NCI-H345 treated with DMSO at 0.1 percent for 48 hours (cell line): ENCODE measurements around the gene MEGF11.

Source experiments
- DNase-seq: peaks from one replicate; lab custom pipeline; 2025; ENCODE audit not compliant: unreplicated experiment; lab: John Stamatoyannopoulos, UW

MEGF11 gene

DNA sequence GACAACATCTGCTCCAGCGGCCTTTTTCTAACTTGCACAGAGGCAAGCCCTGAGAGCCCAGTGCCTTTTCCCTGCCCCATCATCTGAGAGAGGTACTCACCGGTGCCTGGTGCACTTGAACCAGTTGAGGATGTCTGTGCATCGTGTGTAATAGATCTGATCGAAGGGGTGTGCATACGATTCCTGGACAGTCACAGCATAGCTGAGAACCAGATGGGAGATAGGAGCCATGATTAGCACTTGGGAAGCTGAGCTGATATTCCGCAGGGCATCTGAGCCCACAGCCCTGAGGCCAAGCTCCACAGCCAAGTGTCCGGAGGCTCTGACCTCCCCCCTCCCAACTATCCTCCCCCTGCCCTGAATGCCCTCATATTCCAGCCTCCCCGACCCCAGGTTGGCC is 129.8 kb downstream of the MEGF11 start:
- DNase-seq, result no peak

DNA sequence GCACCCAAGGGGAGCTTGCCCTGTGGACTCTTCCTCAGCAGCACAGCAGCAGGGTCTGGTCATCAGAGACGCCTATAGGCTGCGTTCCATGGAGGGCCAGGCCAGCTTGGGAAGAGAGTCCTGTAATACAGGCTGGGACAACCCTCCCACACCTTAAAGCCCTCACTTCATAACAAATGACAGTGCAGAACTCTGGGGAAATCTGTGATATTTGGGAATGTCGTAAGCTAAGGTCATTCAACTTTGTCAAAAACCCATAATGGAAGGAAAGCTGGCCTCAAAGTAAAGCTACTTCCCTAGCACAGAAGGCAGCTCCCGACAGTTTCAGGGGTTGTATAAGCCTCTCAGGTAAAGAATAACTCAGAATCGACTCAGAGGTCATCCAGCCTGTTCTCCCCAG is 133.1 kb downstream of the MEGF11 start:
- no peak for DNase-seq

DNA sequence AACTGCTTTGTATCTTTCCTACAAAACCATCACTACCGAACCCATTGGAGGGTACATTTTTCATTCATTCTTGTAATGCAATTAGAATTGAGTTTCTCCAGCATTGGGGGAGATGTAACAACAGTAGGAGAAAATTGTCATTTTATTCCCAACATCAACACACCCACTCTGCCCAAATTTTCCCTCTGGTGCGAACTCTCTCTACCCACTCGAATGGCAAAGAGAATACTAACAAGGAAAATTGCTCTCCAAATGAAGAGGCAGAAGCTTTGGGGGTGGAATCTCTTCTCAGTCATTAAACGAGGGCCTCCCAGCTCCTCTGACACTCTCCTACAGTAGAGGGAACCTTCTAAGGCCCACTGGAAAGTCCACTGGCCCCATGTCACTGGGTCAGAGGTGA is 135.7 kb downstream of the MEGF11 start:
- DNase-seq, result no peak

DNA sequence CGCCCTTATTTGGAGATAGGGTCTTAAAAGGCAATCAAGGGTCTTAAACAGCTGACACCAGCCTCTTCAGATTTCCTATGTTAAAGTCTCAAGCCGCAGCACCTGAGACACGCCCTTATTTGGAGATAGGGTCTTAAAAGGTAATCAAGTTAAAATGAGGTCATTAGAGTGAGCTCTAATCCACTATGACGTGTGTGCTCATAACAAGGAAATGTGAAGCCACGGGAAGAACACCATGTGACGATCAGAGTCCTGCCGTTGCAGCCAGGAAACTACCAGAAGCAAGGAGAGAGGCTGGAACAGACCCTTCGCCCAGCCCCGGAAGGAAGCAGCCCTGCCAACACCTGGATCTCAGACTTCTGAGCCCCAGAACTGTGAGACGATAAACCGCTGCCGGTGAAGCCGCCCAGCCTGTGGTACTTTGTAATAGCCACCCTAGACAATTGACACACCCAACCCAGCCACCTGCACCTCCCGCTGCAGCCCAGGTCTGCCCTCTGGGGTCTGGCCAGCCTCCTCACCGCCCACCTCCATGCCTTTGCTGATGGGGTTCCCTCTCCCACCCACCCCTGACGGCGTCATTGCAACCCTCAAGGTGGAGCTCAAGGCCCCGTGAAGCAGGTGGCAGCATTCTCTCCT is 137.9 kb downstream of the MEGF11 start:
- no peak for DNase-seq

DNA sequence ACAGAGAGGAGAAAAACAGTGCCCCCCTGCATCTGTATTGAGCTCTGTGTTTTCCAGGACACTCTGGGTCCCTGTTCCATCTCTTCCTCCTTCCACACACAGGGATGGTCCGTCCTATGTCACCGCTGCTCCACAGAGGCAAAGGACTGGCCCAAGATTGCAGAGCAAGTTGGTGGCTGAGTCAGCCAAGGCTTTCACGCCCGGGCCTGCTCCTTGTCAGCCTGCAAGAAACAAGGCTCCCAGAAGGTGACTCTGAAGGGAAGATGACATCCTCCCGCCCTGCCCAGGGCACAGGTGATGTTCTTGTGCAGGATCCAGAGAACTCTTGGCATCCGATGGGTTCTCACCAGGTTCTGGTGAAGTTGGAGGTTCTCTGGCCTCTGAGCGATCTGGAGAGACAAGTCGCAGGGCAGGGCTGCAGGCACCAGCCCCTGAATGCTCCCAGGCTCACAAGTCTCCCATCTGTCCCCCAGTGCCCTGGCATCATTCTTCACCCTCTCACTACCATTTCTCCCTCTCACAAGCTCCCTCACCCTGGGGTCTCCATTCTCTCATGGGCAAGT is 138.6 kb downstream of the MEGF11 start:
- DNase-seq, result no peak

DNA sequence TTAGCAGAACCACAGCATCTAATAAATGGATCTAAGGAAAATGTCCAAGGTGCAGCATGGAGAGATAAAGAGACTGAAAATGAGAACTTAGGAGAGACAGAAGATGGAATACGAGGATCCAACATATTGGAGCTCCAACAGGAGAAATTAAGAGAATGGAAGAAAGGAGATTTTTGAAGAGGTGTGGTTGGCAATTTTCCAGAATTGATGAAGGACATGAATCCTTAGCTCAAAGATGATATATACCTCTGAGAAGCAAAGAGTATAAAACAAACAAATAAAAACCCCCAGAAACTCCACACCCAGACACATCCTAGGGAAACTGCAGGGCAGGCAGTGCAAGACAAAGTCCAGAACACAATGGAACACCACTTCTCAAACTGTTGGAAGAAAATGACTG is 141.2 kb downstream of the MEGF11 start:
- DNase-seq, result no peak

DNA sequence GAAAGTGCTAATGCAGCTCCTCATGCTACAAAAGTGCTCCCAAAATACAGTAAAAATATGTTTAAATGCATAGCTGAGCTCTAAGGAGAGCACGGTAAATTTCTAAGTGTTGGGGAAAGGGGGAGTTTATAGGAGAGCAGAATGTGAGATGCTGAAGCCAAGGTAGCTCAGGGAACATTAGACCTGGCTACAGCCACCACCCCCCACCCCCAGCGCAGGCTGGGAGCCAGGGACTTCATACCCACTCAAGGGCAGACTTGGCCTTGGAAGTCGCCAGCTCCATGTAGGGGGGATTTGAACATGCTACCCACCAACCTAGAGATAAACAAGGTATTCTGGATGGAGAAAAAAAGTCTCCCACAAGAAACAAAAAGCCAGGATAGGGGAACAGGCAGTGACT is 142.2 kb downstream of the MEGF11 start:
- DNase-seq, result no peak

DNA sequence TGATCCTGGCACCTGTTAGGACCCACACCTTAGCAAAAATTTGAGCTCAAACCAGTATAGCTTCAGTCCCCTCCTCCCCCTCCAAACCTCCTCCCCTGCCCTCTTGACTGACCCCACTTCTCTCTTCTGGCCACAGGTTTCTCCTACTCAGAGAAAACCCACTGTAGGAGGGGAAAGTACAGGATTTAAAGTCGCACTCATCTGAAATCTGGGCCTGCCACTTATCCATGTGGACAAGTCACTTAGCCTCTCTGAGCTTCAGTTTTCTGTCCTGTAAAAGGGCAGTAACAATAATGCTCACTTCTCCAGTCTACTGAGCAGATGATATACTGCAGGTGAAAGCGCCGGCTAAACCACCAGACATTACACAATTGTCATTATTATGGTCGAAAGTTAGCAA is 142.7 kb downstream of the MEGF11 start:
- no peak for DNase-seq

DNA sequence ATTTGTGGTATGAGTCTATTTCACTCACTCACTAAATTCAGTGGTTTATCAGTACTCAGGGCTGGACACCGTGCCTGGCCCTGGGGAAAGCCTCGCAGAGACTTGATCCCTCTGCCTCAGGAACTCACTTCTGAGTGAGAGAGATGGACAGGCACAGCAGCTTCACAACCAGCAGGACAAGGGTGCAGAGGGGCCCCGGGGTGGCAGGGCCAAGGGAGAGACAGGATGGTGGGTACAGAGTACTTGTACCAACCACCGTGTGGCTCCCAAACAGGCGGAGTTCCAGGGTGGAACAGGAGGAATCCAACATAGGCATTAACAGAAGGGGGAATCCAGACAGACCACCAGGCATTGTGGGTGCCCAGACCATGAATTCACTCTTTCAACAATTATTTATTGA is 143.7 kb downstream of the MEGF11 start:
- no peak for DNase-seq

DNA sequence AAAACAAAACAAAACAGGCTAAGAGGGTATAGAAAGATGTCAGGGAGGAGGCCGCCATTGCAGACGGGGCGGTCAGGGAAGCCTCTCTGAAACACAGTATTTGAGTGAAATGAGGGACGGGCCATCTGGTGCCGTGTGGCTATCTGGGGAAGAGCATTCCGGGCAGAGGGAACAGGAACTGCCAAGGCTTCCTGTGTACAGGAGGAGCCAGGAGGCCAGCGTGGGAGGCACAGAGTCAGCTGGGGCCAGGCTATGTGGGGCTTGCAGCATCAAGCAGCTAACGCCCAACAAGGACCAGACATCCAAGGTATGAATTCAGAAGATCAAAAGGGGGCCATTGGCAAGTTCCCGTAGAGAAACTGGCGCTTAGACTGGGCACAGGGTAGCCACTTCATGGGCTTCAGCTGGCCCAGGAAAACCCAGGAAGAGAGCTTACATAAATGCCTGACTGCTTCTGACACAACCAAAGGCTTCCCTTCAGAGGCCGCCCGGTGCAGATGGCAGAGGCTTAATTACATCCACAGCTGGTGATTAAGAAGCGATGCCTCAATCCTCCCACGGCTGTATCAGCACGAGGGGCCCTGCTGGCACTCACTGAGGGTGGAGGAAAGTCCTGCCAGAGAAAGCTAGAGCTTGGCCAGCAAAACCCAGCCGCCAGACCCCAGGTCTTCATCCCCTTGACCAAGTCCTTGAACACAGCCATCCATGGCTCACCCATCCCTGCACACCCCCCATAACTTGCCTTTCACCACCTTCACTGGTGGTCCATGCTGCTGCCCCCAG is 144.9 kb downstream of the MEGF11 start:
- DNase-seq, result no peak

DNA sequence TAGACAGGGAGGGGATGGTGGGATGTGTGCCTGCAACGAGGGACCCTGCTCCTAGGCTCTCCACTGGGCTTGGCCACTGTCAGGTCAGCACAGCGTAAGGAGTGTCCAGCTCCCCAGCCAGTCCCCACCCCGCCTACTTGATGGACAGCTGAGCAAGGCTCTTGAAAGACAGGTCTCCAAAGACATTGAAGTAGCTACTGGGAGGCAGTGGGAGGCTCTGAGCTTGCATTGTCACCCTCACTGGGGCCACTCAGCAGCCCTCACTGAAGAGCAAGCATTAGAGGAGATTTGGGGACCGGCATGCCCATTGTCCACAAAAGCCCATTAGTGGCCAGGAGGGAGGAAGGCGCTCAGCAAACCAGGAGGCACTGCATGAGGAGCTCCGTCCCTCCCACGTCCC is 146.5 kb downstream of the MEGF11 start:
- no peak for DNase-seq

DNA sequence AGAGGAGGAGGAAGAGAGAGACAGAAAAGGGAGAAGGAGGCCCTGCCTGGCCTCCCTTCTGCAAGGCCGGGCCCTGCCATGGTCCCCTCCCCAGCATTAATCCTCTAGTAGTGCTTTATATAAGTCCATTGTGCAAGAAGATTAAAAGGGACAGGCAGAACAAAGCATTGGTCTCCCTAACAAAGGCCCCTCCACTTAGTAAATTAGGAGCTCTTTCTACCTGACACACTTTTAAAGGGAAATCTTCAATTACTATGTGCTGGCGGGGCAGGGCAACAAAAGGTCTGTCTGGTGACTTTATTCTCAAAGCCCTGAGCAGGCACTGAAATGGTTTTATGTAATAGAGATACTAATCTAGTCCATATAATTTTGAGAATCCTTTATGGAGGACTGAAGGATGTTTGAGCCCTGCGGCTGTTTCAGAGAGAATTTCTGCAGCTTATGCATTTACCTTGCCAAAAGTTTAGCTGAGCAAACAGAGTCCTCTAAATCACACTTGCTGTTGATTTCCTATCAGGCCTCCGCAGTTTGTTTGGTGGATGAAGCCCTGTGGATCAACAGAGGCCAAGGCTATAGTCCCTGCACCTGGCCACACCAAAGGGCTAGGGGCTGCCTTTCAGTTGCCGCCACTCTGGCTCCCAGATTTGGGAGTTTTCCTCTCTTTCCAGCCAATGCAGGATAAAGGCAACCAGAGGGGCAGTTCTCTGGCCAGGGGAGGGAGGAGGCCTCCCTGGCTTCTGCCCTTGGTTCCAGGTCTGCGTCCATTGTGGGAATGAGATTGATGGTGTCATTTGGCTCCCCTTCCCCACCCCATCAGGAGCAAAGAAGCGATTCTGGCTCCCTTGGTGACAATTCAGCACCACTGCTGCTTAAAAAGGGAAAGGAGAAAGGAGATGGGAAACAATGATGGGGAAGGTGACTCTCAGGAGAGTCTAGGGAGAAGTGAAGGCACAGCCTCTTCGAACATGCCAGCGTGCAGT is 148.0 kb downstream of the MEGF11 start:
- no peak for DNase-seq

DNA sequence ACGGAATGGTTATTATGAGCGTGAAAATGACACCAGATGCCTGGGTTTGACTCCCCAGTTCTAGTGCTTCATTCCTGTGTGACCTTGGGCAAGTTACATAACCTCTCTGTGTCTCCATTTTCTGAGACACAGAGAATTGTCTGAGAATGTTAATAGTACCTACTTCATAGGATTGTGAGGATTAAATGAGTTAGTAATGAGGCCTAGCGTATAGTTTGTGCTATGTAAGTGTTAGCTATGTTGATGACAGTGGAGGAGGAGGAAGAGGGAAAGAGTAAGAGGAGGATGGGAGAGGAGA is 150.3 kb downstream of the MEGF11 start:
- no peak for DNase-seq

DNA sequence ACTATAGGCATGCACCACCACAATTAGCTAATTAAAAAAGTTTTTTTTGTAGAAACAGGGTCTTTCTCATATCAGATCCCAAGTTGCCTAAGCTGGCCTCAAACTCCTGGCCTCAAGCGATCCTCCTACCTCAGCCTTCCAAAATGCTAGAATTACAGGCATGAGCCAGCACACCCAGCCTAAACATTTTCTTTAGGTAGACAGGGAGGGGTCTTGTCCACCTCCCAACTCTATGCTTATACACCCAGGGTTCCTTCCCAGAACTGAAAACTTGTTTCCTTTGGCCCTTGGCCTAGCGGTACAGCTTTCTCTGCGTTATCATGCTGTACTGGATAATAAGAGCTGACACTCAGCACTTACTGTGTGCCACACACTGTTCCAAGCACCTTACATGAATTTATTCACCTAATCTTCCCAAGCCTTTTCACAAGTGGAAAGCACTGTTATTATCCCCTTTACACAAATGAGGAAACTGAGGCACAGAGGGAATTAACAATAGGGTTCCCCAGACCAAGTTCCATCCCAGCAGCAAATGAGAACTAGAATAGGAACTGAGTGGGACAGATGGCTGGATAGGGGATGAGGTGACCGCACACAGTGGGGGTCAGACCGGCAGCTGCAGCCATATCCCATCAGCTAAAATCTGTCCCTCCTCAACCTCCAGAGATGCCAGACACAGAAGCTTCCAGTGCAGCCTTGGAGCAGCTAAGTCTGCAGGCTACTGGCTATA is 150.8 kb downstream of the MEGF11 start:
- DNase-seq, result no peak

DNA sequence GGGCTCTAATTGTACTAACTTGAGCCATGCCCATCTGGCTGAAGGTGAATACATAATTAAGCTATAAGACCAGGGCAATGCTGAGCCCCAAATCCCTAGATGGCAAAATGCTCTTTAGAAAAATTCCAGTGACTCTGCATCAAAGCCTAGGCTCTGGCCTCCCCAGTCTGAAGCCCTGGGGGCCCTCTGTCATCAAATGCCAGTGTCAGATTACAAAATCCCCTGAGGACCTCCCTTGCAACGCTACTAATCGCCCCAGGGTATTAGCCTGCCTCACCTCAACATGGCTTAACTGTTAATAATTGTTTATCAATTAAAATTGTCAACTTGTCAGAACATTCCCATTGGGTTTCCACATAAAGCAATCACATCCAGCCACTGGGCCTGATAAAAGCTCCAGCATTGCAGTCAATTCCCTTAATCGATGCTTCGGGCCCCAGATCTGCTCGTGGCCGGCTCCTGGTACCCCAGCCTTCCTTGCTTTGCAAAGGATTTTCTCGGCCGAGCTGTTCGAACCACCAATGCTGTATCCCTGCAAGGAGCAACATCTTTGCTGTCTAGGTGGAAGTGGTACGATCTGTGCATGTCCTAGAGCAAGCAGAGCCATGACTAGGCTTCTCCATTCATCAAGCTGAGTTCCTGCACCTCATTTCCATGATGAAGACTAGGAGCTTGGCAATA is 151.7 kb downstream of the MEGF11 start:
- no peak for DNase-seq

DNA sequence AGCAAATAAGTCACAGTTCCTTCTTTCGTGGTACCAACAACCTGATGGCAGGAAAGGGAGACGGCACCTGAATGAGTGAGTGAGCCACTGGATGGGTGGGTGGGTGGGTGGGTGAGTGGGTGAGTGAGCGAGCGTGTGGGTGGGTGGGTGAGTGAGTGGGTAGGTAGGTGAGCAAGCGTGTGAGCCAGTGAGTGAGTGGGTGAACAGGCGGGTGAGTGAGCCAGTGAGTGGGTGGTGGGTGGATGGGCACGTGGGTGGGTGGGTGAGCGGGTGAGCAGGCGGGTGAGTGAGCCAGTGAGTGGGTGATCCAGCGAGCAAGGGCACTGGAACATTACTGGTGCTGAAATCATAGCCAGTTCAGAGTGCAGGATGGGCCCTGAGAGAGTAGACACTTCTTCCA is 152.8 kb downstream of the MEGF11 start:
- DNase-seq, result no peak

DNA sequence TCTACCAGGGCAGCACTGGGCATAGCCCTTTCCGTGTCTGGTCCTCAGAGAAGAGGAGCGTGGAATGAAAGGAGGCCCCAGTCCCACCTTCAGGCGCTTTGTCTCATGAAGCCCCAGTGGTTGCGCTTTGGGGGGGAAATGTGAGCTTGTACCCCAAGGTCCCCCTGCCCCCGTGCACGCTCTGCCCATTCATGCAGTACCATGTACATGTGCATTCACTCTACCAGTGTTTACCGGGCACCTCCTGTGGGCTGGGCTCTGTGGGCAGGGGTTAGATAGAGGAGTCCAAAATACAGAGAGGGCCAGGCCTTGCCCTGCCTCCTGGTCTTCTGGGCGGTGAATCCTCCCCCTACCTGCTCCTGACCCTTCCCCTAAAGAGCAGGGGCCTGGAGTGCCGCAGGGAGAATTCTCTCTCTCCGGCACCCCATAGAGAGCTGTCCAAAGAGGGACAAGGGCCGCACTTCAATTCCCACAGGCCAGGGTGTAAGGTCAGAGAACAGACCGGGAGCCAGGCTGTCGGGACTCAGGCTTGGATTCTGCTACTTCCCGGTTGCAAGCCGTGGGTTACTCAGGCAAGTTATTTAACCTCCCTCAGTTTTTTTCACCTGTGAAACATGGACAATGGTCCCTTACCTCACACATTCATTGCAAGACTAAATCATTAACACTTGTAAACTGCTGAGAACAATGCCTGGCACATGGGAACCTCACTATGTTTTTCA is 153.4 kb downstream of the MEGF11 start:
- DNase-seq, result no peak

DNA sequence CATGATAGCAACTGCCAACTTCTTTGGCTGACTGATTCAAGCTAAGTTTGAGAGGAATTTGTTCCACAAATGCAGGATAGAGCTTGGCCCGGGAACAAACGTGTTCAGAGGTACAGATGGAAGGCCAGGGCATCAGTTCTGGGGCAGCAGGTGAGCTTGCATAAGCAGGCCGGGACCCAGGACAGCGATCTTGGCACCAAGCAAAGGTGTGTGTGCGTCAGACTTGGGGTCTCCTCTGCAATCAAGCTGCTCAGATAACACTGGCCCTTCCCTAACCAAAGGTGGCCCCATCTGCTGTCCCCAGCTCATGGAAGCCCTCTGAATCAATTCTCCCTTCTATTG is 155.6 kb downstream of the MEGF11 start:
- no peak for DNase-seq

DNA sequence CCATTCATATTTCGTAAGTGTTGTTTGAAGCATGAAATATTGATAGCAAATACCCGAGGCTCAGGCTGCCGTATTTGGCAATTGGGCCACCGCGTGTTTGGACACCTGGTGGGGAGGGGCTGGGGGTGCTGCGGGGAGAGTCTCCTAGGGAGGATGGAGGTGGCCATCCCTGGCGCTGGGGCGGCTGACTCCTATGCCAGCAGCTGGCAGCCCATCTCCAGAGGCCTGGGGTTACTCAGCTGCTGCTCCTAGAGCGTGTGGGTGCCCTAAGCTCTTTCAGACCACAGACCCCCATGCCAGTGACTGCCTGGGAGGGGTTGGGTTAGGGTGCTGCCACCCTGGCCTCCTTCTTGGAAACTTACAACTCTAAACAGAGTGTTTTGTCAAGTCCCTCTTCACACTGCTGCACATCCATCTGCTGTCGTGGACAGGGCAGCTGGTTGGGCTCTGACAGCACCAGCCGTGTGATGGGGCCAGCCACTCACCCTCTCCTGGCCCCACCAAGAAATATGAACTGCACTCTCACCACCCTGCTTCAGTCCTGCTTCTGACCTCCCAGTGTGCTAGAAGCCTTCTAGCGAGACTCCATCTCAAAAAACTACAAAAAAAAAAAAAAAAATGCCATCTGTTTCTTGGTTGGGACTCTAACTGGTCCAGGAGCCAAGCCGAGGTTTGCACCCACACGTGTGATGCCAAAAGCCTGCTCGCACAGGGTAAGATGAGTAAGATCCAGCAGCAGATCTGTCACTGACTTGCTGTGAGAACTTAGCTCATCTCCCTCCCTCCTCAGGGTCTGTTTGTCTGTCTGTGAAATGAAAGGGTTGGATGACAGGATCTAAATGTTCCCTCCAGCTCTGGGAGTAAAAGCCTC is 156.2 kb downstream of the MEGF11 start:
- no peak for DNase-seq
